H54 (cell line): ENCODE data around the gene PCYT2.

Experiments used
- DNase-seq: peaks from one replicate; pipeline ENCODE4 v3.0.0; 2011; ENCODE audit warnings: low spot score, mixed read lengths; ENCODE audit not compliant: insufficient read length
- FAIRE-seq: peaks from 3 replicates; lab custom pipeline; 2011; peaks lifted over from hg19 to GRCh38; lab: Jason Lieb, UNC
- POLR2A ChIP-seq: IDR thresholded peaks from 2 replicates; pipeline ENCODE4 v1.6.1; 2011; ENCODE audit warnings: low read depth, mild to moderate bottlenecking, low read length

Gene PCYT2

GRCh38 chr17:81917565-81918332 is 6.5 kb upstream of the PCYT2 start, which contains the start of gene SIRT7:
TSS of gene SIRT7 (minus strand) at chr17:81918176. CDS start at chr17:81918131, 45 bp downstream.
- peak; percentile 97 for DNase-seq
- TF ChIP-seq POLR2A, result peak; percentile 65
- FAIRE-seq, result no peak

DNA sequence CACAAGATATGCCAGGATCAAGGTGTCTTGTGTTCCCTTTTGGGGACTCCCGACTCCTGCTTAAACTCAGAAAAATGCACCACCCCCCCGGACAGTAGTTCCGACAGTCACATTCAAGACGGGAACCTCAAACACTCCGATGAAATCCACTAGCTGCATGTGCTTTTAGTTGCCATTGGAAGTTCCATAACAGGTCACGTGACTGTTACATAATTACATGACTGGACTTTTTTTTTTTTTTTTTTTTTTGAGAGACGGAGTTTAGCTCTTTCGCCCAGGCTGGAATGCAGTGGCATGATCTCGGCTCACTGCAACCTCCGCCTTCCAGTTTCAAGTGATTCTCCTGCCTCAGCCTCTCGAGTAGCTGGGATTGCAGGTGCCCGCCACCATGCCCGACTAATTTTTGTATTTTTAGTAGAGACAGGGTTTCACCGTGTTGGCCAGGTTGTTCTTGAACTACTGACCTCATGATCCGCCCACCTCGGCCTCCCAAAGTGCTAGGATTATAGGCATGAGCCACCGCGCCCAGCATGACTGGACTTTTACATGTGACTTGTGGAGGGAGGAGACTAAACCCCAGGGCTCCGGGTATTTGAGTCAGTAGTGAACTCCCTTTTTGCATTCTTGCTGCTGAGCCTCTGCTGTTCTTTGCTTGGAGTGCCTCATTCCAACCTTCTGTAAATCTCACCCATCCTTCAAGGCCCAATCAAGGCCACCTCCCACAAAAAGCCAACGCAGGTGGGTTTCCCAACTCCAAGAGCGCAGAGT is 5.2 kb upstream of the PCYT2 start:
- DNase-seq (peak; percentile 96), FAIRE-seq (no peak)
- peak; percentile 49; the same call in 1 of the 2 replicates for TF ChIP-seq POLR2A

DNA sequence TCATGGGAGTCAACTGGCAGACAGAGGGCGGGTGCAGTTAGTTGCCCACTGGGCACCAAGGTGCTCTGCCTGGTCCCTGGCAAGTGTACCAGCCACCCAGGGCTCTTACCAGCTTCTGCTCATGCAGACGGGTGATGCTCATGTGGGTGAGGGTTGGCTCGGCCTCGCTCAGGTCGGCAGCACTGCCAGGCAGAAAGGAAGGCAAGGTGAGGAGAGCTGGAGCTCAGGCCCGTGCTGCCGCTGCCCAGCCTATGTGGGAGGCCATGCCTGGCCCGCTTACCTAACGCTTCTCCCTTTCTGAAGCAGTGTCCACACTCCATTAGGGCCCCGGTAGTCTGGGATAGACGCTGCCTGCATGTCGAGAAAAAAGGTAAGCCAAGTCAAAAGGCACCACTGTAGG is 4.1 kb upstream of the PCYT2 start:
- no peak for DNase-seq
- no peak for TF ChIP-seq POLR2A
- no peak for FAIRE-seq

- no peak for DNase-seq
- FAIRE-seq, result no peak
- TF ChIP-seq POLR2A, result no peak
These were observed 3.1 kb upstream of the PCYT2 start for GRCh38 chr17:81914103-81914850.

- DNase-seq, result no peak
- no peak for TF ChIP-seq POLR2A
- FAIRE-seq, result no peak
These were observed 2.3 kb upstream of the PCYT2 start for GRCh38 chr17:81913394-81914102.

DNA sequence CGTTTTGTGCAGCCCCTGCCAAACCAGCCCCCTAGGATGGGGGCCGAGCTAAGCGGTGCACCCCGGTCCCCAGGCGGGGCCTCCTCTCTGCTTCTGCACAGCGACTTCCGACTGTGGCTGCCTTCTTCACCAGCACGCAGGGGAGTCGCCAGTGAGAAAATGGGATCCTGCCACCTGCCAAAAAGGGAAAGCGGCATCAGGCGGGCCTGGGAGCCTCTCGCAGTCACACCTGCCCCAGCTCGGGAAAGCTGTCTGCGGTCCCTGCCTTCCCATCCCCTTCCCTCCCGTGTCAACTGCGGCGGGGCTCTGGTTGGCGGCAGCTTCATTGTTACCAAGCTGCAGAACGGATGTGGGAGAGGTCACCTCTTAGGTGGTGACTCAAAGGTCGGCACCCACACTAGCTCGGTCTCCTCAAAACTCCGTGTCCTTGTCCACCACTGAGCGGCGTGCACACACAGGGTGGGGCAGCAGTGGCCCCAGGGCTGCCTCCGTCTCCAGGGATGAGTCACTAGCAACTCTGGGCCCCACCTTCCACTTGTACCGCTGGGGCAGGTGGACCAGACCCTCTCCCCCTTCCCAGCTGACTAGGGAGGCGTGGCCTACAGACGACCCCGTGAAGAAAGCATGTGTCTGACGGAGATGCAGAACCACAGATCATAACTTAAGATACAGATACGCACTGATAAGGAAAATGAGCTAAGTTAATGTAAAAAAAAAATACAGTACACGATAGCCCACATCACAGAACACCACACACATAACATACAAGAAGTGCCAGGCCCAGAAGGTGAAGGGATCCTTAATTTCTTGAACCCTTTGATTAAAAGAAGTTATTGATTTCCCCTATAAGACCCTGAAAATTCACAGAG is 1.5 kb upstream of the PCYT2 start:
- peak; percentile 95 for DNase-seq
- TF ChIP-seq POLR2A, result no peak
- FAIRE-seq, result no peak

DNA sequence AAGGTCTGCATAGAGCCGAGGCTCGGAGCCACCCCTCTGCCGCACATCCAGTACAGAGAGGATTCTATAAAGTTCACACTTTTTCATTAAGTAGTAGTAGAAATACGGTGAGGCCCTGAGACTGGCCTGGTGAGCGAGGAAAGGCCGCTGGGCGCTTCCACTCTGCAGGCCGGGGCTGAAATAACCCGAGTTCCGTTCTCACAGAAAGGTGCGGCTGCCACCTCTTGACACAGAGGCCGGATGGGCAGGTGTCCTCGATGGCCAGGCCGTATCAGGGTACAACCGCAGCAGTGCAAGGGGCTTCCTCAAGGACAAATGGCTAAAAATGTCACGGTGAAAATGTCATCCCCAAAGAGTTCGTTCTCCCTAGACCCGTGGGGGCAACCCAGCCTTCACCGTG is 770 bp upstream of the PCYT2 start:
- DNase-seq (no peak), FAIRE-seq (no peak)
- TF ChIP-seq POLR2A, result no peak

GRCh38 chr17:81910840-81911276 is 341 bp downstream of the PCYT2 start:
- TF ChIP-seq POLR2A, result no peak
- FAIRE-seq (no peak), DNase-seq (peak; percentile 51)

- FAIRE-seq (no peak), DNase-seq (peak; percentile 54)
- TF ChIP-seq POLR2A, result no peak
These were observed 996 bp downstream of the PCYT2 start for GRCh38 chr17:81909966-81910839.

DNA sequence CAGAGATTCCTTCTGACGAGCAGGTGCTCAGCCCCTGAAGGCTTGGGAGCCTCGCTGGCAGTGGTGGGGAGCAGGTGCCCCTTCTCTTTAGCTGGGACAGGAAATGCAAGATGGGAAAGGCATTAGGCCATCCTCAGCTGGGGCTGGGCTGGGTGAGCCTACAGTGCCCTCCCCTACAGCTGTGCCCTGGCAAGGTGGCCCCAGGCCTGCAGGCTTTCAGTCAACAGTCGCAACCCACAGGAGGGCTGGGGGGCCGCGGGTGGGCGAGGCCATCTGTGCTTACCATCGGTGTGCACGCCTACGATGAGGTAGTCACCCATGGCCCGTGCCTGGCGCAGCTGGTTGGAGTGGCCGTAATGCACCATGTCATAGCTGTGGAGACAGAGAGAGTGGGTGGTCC is 2.0 kb downstream of the PCYT2 start:
- no peak for FAIRE-seq

DNA sequence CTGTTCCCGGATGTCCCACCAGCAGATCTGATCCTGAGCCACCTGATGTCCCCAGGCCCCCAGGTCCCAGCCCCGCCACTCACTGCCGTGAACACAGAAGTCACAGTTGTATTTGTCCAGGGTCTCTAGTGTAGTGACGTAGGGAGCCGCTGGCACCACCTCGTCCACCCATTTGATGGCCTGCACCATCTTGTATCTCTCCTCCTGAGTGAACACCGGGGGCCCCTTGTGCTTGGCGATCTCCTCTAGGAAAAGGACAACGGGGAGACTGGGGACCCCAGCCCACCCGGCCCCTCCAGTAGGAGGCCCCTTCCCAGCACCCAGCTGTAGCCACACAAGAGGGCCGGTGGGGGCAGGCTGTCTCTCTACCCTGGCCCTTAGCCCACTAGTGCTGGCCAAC is 2.4 kb downstream of the PCYT2 start:
- no peak for DNase-seq
- TF ChIP-seq POLR2A, result no peak
- FAIRE-seq, result no peak

More for the DNA sequence above, 2.0 kb downstream of the PCYT2 start:
- DNase-seq, result no peak
- TF ChIP-seq POLR2A, result no peak
